Tibial nerve (tissue), 3 donors: ENCODE measurements around the gene SLC25A30.

Experiments used
- POLR2A ChIP-seq, 2 donors: fragments of 450-650 bp; IDR thresholded peaks; one replicate each; pipeline ENCODE4 v1.6.1; 2017; ENCODE audit warnings: antibody characterized with exemption in 2 of 2, mild to moderate bottlenecking in 2 of 2, moderate library complexity in 2 of 2
- TF ChIP-seq, protein P1 (sequence below), 5 experiments: fragments of 200-600 bp in 3 of 5; fragments of 450-650 bp in 2 of 5; sonication (generic) in 3 of 5; IDR thresholded peaks; one replicate each; pipeline ENCODE4 v1.5.1; 2016 to 2019; ENCODE audit warnings: antibody characterized with exemption in 5 of 5, mild to moderate bottlenecking in 3 of 5, moderate library complexity in 2 of 5

DNA sequence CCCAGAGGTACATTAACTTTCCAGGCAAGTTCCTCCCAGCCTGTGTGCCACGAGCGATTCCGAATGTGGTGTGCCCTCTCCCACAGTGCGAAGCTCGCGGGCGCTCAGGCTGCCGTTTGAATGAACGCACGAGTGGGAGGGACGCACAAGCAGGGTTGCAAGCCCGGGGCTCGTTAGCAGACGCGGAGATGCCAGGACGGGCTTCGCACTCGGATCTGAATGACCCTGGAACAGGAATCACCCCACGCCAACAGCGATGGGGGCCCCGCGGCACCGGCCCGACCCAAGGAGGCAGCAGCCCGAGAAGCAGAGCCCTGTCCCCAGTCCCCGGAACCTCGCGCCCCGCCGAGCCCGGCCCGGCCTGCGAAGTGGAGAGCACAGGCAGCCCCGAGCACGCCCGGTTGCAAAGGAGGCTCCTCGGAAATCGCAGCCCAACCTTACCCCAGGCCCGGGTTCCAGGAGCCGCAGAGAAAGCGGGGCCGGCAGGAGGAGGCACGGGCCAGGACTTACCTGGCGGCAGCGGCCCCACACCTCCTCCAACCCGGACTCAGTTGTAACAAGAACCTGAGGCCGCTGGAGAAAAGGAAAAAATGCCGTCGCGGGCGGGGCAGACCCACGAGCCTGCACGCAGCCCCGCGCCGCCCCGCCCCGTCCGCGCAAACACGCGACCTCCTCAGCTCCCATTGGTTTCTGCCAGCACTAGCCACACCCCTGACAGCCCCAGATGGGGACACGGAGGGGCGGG, at the start of gene SLC25A30:
- TF ChIP-seq, protein P1, sequence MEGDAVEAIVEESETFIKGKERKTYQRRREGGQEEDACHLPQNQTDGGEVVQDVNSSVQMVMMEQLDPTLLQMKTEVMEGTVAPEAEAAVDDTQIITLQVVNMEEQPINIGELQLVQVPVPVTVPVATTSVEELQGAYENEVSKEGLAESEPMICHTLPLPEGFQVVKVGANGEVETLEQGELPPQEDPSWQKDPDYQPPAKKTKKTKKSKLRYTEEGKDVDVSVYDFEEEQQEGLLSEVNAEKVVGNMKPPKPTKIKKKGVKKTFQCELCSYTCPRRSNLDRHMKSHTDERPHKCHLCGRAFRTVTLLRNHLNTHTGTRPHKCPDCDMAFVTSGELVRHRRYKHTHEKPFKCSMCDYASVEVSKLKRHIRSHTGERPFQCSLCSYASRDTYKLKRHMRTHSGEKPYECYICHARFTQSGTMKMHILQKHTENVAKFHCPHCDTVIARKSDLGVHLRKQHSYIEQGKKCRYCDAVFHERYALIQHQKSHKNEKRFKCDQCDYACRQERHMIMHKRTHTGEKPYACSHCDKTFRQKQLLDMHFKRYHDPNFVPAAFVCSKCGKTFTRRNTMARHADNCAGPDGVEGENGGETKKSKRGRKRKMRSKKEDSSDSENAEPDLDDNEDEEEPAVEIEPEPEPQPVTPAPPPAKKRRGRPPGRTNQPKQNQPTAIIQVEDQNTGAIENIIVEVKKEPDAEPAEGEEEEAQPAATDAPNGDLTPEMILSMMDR (IDR thresholded peaks at IDR 0.05) = no peak
- peak; percentile 74 to 78 for TF ChIP-seq POLR2A (IDR thresholded peaks at IDR 0.05)
